K562 (cell line): ENCODE results near the gene CIB1. TPM values are rescaled to one million over a fixed set of nuclear protein-coding genes. Genes with fewer than 3 reads are reported as not detected.

Experiments
- ATAC-seq: fragments of 200-7000 bp; cut with Tn5 transposase; 3 replicates; pipeline ENCODE4 v1.9.1; 2020; ENCODE audit warnings: moderate library complexity
- BruUV-seq: library from RNA; stranded (reverse); fragments of 400-500 nt; replicated peaks from 2 replicates; lab custom pipeline; 2021; lab: Mats Ljungman, UMichigan
- CTCF ChIA-PET: fragments of 300-600 bp; formaldehyde crosslinking; extraction: SDS; loops from one replicate; lab custom pipeline; 2021; ENCODE audit warnings: low intra/inter-chr PET ratio; lab: Yijun Ruan, JAX
- POLR2A ChIA-PET: fragments of 300-600, 350-650 bp; sonication (Branson Sonifier 250); formaldehyde crosslinking; extraction: SDS; loops from one replicate; lab custom pipeline; 2021; ENCODE audit warnings: antibody characterized with exemption, inconsistent platforms; lab: Yijun Ruan, JAX
- DNase-seq, 4 experiments: peaks; one replicate each; pipeline versions ENCODE4 v3.0.0 to v3.0.0-alpha.2; 2011 to 2018; ENCODE audit warnings: low spot score in 3 of 4, mixed read lengths in 3 of 4; ENCODE audit errors: extremely low read depth in 1 of 4
- FAIRE-seq: peaks from 2 replicates; lab custom pipeline; 2011; peaks lifted over from hg19 to GRCh38; lab: Jason Lieb, UNC
- H2AFZ ChIP-seq: 2 replicates; pipeline ENCODE4 v1.6.0; 2011; ENCODE audit warnings: low read depth, low read length, control low read depth, inconsistent platforms
- H3K27ac ChIP-seq: fragments of 200-600 bp; 3 replicates; pipeline ENCODE4 v1.8.0; 2011; ENCODE audit warnings: low read depth, mild to moderate bottlenecking, control low read depth, inconsistent platforms, low read length, moderate library complexity, mixed read lengths; ENCODE audit errors: extremely low read depth
- H3K27me3 ChIP-seq, 2 experiments: fragments of 300-600 bp in 1 of 2; 2 replicates in 1 of 2; 3 replicates in 1 of 2; pipeline versions ENCODE4 v1.6.0 to v1.8.0; 2011; ENCODE audit warnings: inconsistent platforms in 2 of 2, low read length in 2 of 2, mild to moderate bottlenecking in 1 of 2, mixed read lengths in 1 of 2, moderate library complexity in 1 of 2; ENCODE audit not compliant: control insufficient read depth in 2 of 2, insufficient read depth in 2 of 2
- H3K36me3 ChIP-seq: fragments of 300-600 bp; 3 replicates; pipeline ENCODE4 v1.8.0; 2011; ENCODE audit warnings: mild to moderate bottlenecking, low read length, inconsistent platforms; ENCODE audit not compliant: control insufficient read depth, insufficient read depth
- H3K4me1 ChIP-seq, 2 experiments: fragments of 200-600 bp in 1 of 2; replicated peaks in 1 of 2; 2 replicates in 1 of 2; 3 replicates in 1 of 2; pipeline versions ENCODE4 v1.5.1 to v1.8.0; 2011; ENCODE audit warnings: inconsistent platforms in 2 of 2, low read length in 2 of 2, mild to moderate bottlenecking in 1 of 2, mixed read lengths in 1 of 2, moderate library complexity in 1 of 2; ENCODE audit not compliant: control insufficient read depth in 2 of 2, insufficient read depth in 2 of 2
- H3K4me2 ChIP-seq: 2 replicates; pipeline ENCODE4 v1.6.1; 2011; ENCODE audit warnings: low read length, control low read depth, inconsistent platforms, mixed read lengths; ENCODE audit not compliant: insufficient read depth
- H3K4me3 ChIP-seq: fragments of 200-600 bp; sonication (generic), shearing (Covaris generic); 2 replicates; pipeline ENCODE4 v1.5.1; 2016; ENCODE audit warnings: control low read depth, inconsistent platforms
- H3K79me2 ChIP-seq: fragments of 200-600 bp; 3 replicates; pipeline ENCODE4 v1.8.0; 2011; ENCODE audit warnings: low read length, inconsistent platforms; ENCODE audit not compliant: control insufficient read depth, insufficient read depth
- H3K9ac ChIP-seq, 2 experiments: 2 replicates each; pipeline versions ENCODE4 v1.6.0 to v1.6.1; 2011; ENCODE audit warnings: low read depth in 2 of 2, low read length in 2 of 2, control low read depth in 1 of 2, inconsistent platforms in 1 of 2, mild to moderate bottlenecking in 1 of 2, mixed read lengths in 1 of 2; ENCODE audit not compliant: insufficient read depth in 1 of 2
- H3K9me1 ChIP-seq: one replicate; pipeline ENCODE4 v1.6.0; 2011; ENCODE audit warnings: inconsistent platforms, mild to moderate bottlenecking, low read length, moderate library complexity; ENCODE audit not compliant: control insufficient read depth, insufficient read depth
- H3K9me3 ChIP-seq: replicated peaks from 2 replicates; pipeline ENCODE4 v1.5.1; 2011; ENCODE audit warnings: low read depth, low read length, inconsistent platforms; ENCODE audit not compliant: control insufficient read depth, insufficient read depth
- H4K20me1 ChIP-seq: replicated peaks from 2 replicates; pipeline ENCODE4 v1.6.1; 2011; ENCODE audit warnings: low read length, inconsistent platforms, mixed read lengths; ENCODE audit not compliant: control insufficient read depth, insufficient read depth
- CBFB ChIP-seq: sonication (generic); formaldehyde crosslinking; IDR thresholded peaks from 2 replicates; pipeline ENCODE4 v1.4.0; 2020; ENCODE audit warnings: mild to moderate bottlenecking, missing genetic modification reagents
- CEBPB ChIP-seq: fragments of 450-650 bp; IDR thresholded peaks from 2 replicates; pipeline ENCODE4 v1.6.1; 2016; ENCODE audit warnings: missing genetic modification characterization, missing compliant biosample characterization
- WGBS: fragments of 100-300 bp; shearing (Covaris generic); methylation state at CpG from one replicate; pipeline ENCODE4 v1.1.6; 2016; ENCODE audit warnings: low coverage, mixed read lengths; ENCODE audit not compliant: insufficient coverage; ENCODE audit errors: missing lambda C conversion rate; 5-methylcytosine and 5-hydroxymethylcytosine counted together
- in situ Hi-C: fragments of 300-500 bp; cut with MboI; formaldehyde crosslinking; loops from 4 replicates; pipeline ENCODE4 v1.15.0; 2018; ENCODE audit warnings: inconsistent platforms, mixed read lengths
- intact Hi-C: fragments of 100-400 bp; cut with micrococcal nuclease; formaldehyde crosslinking; loops from 2 replicates; pipeline ENCODE4 v1.14.2; 2022
- polyA plus RNA-seq, 8 experiments: library from polyadenylated mRNA; depleted of rRNA in 4 of 8; stranded (reverse) in 5 of 8; unstranded in 3 of 8; fragments of >200 nt; fragmentation: Nextera tagmentation in 2 of 8; fragmentation: Illumina TruSeq in 1 of 8; extraction: Ambion mirVana in 2 of 8; extraction: Trizol in 1 of 8; gene quantifications; 2 replicates each; pipeline versions ENCODE4 v1.2.1 to v1.2.3, GENCODE V29; 2011 to 2014; ENCODE audit warnings: inconsistent platforms in 1 of 8, missing spikeins in 1 of 8
- total RNA-seq, 7 experiments: library from RNA; depleted of rRNA in 6 of 7; stranded (reverse); fragments of >200 nt in 6 of 7; fragmentation: Illumina TruSeq in 2 of 7; extraction: Trizol in 2 of 7; gene quantifications; 2 replicates each; pipeline versions ENCODE4 v1.2.1 to v1.2.3, GENCODE V29; 2011 to 2021; ENCODE audit warnings: low replicate concordance in 1 of 7
- TF ChIP-seq, protein P1 (sequence below): fragments of 450-650 bp; IDR thresholded peaks from 2 replicates; pipeline ENCODE4 v1.6.1; 2018; ENCODE audit not compliant: partially characterized antibody
- TF ChIP-seq, protein P2 (sequence below): fragments of 450-650 bp; IDR thresholded peaks from 2 replicates; pipeline ENCODE4 v1.6.1; 2017; ENCODE audit warnings: antibody characterized with exemption, mild to moderate bottlenecking

Gene CIB1
- total and polyA plus RNA-seq, 9 of the 15 experiments (the other 6 are each of a cell fraction or from before 2014, with no cell fraction given): 14.9 to 136 (median 64.5) TPM

DNA sequence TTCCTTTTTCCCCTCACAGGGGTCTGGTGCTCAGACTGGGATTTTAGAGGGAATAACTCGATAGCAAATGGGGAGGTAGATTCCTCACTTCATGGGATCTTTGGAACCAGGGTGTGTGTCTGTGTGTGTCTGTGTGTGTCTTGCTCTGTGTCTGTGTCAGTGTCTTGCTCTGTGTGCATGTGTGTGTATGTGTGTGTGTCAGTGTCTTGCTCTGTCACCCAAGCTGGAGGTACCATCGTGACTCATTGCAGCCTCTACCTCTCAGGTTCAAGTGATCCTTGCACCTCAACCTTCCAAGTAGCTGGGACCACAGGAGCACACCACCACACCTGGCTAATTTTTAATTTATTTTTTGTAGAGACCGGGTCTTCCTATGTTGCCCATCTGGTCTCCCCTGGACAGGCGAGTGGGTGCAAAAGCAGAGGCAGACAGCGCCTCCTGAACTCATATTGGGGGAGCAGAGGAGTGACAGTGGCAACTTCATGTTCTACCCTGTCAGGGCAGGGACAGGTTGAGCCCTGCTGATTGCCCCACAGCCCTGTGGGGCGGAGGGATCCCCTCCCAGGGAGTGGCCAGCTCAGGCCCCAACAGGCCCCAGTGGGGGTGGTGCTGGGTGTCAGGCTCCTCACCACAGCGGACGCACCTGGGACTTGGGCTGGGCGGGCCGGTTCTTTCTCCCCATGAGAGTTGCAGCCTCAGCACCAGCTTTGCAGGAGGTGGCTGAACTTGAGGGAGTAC lies 43.0 kb downstream of the CIB1 start:
- peaks cover 38% of the 10 kb centered on the region; the same call in 2 of the 3 replicates for H3K36me3 ChIP-seq
- H3K9me1 ChIP-seq: no peaks in the 10 kb centered on the region
- WGBS: 41% methylated on average over 10 of the region's 10 CpGs
- peak; percentile 49 for FAIRE-seq
- no peak overlapping the region for H3K4me3 ChIP-seq
- no peak for TF ChIP-seq CBFB (CRISPR knock-in tag)
- TF ChIP-seq, protein P1, sequence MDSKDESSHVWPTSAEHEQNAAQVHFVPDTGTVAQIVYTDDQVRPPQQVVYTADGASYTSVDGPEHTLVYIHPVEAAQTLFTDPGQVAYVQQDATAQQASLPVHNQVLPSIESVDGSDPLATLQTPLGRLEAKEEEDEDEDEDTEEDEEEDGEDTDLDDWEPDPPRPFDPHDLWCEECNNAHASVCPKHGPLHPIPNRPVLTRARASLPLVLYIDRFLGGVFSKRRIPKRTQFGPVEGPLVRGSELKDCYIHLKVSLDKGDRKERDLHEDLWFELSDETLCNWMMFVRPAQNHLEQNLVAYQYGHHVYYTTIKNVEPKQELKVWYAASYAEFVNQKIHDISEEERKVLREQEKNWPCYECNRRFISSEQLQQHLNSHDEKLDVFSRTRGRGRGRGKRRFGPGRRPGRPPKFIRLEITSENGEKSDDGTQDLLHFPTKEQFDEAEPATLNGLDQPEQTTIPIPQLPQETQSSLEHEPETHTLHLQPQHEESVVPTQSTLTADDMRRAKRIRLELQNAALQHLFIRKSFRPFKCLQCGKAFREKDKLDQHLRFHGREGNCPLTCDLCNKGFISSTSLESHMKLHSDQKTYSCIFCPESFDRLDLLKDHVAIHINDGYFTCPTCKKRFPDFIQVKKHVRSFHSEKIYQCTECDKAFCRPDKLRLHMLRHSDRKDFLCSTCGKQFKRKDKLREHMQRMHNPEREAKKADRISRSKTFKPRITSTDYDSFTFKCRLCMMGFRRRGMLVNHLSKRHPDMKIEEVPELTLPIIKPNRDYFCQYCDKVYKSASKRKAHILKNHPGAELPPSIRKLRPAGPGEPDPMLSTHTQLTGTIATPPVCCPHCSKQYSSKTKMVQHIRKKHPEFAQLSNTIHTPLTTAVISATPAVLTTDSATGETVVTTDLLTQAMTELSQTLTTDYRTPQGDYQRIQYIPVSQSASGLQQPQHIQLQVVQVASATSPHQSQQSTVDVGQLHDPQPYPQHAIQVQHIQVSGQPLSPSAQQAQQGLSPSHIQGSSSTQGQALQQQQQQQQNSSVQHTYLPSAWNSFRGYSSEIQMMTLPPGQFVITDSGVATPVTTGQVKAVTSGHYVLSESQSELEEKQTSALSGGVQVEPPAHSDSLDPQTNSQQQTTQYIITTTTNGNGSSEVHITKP: peak; percentile 62
- TF ChIP-seq, protein P2, sequence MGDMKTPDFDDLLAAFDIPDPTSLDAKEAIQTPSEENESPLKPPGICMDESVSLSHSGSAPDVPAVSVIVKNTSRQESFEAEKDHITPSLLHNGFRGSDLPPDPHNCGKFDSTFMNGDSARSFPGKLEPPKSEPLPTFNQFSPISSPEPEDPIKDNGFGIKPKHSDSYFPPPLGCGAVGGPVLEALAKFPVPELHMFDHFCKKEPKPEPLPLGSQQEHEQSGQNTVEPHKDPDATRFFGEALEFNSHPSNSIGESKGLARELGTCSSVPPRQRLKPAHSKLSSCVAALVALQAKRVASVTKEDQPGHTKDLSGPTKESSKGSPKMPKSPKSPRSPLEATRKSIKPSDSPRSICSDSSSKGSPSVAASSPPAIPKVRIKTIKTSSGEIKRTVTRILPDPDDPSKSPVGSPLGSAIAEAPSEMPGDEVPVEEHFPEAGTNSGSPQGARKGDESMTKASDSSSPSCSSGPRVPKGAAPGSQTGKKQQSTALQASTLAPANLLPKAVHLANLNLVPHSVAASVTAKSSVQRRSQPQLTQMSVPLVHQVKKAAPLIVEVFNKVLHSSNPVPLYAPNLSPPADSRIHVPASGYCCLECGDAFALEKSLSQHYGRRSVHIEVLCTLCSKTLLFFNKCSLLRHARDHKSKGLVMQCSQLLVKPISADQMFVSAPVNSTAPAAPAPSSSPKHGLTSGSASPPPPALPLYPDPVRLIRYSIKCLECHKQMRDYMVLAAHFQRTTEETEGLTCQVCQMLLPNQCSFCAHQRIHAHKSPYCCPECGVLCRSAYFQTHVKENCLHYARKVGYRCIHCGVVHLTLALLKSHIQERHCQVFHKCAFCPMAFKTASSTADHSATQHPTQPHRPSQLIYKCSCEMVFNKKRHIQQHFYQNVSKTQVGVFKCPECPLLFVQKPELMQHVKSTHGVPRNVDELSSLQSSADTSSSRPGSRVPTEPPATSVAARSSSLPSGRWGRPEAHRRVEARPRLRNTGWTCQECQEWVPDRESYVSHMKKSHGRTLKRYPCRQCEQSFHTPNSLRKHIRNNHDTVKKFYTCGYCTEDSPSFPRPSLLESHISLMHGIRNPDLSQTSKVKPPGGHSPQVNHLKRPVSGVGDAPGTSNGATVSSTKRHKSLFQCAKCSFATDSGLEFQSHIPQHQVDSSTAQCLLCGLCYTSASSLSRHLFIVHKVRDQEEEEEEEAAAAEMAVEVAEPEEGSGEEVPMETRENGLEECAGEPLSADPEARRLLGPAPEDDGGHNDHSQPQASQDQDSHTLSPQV: 0 out of 2 replicates have a peak, but pooled peaks have one; percentile 24
- TF ChIP-seq CEBPB (tag): peak; percentile 42
- TF ChIP-seq, all 486 proteins: peak for 3
- BruUV-seq: no TSS peak
- DNase-seq: peak; percentile 45 to 65 (median 56)
- Histone ChIP-seq H2AFZ (0 out of 2 replicates have a peak overlapping the region, but pooled peaks have one; percentile 28), H4K20me1 (0 out of 2 replicates have a peak, but pooled peaks cover 4% of the 10 kb centered on the region), H3K79me2 (peaks cover 77% of the 10 kb centered on the region), H3K27me3 (no peaks in the 10 kb centered on the region), H3K4me1 (peaks cover 43 to 48% of the 10 kb centered on the region in 2 experiments), H3K9me3 (no peaks in the 10 kb centered on the region), H3K9ac (peak overlapping the region; percentile 37 to 80; a peak in 3 of 4 replicates), H3K27ac (peak overlapping the region; percentile 45), H3K4me2 (peak overlapping the region; percentile 60)
- intact Hi-C loops: no loop called here
- CTCF ChIA-PET: no interaction called here
- POLR2A ChIA-PET: interaction anchor here (0.5 to 3.7 kb wide), 5 partner anchors 10 to 681 kb away, joined by 3 to 24 read pairs (median 3); partner anchors contain the start of genes SEMA4B and TTLL13
- in situ Hi-C loops: no loop called here
- peak; percentile 73 for ATAC-seq
